ENCODE data around the gene CLBA1.

- TF ChIP-seq, protein P1, sequence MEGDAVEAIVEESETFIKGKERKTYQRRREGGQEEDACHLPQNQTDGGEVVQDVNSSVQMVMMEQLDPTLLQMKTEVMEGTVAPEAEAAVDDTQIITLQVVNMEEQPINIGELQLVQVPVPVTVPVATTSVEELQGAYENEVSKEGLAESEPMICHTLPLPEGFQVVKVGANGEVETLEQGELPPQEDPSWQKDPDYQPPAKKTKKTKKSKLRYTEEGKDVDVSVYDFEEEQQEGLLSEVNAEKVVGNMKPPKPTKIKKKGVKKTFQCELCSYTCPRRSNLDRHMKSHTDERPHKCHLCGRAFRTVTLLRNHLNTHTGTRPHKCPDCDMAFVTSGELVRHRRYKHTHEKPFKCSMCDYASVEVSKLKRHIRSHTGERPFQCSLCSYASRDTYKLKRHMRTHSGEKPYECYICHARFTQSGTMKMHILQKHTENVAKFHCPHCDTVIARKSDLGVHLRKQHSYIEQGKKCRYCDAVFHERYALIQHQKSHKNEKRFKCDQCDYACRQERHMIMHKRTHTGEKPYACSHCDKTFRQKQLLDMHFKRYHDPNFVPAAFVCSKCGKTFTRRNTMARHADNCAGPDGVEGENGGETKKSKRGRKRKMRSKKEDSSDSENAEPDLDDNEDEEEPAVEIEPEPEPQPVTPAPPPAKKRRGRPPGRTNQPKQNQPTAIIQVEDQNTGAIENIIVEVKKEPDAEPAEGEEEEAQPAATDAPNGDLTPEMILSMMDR (IDR thresholded peaks at IDR 0.05) = no peak
- TF ChIP-seq POLR2A (IDR thresholded peaks at IDR 0.05) = no peak
Observed at GRCh38 chr14:104971447-104972240, 13.9 kb upstream of the CLBA1 start.
